A673 (cell line): ENCODE measurements around the gene PCLO. TPM values are rescaled to one million over a fixed set of nuclear protein-coding genes. Genes with fewer than 3 reads are reported as not detected.
A peak's percentile ranks its signal among the peaks of the same experiment; 100 is the strongest.

ENCODE experiments used
- Bru-seq: library from RNA; stranded (reverse); fragments of 400-500 nt; gene quantifications from one replicate; lab custom pipeline; 2021; lab: Mats Ljungman, UMichigan
- BruChase-seq, 2 experiments: library from RNA; stranded (reverse); fragments of 400-500 nt; gene quantifications; one replicate each; lab custom pipeline; 2021; lab: Mats Ljungman, UMichigan
- BruUV-seq: library from RNA; stranded (reverse); fragments of 400-500 nt; replicated peaks from 2 replicates; lab custom pipeline; 2021; lab: Mats Ljungman, UMichigan
- CTCF ChIA-PET: fragments of 300-600 bp; sonication (Branson Sonifier 250); formaldehyde crosslinking; loops from one replicate; lab custom pipeline; 2022; ENCODE audit warnings: antibody characterized with exemption; lab: Charles Lee
- POLR2A ChIA-PET: fragments of 300-600 bp; sonication (Branson Sonifier 250); formaldehyde crosslinking; loops from one replicate; lab custom pipeline; 2022; ENCODE audit warnings: antibody characterized with exemption; ENCODE audit not compliant: low non-redundant PET; lab: Charles Lee
- DNase-seq: peaks from one replicate; pipeline ENCODE4 v3.0.0-alpha.2; 2015; ENCODE audit warnings: low spot score
- H3K27ac ChIP-seq: fragments of 200-600 bp; sonication (generic); 2 replicates; pipeline ENCODE4 v1.5.1; 2016; ENCODE audit warnings: mixed run types, low read depth, mild to moderate bottlenecking, mixed read lengths, antibody characterized with exemption, low read length; ENCODE audit not compliant: poor library complexity, severe bottlenecking
- H3K27me3 ChIP-seq: fragments of 200-600 bp; sonication (generic); replicated peaks from 2 replicates; pipeline ENCODE4 v1.6.1; 2017; ENCODE audit warnings: mixed run types, low read depth, mild to moderate bottlenecking, mixed read lengths, antibody characterized with exemption, low read length; ENCODE audit not compliant: insufficient read depth, poor library complexity
- H3K36me3 ChIP-seq: fragments of 200-600 bp; sonication (generic); 2 replicates; pipeline ENCODE4 v1.6.1; 2016; ENCODE audit warnings: mixed run types, mild to moderate bottlenecking, mixed read lengths, antibody characterized with exemption, low read length; ENCODE audit not compliant: insufficient read depth, poor library complexity, severe bottlenecking
- H3K4me1 ChIP-seq: fragments of 200-600 bp; sonication (generic); 2 replicates; pipeline ENCODE4 v1.6.1; 2017; ENCODE audit warnings: mixed run types, mild to moderate bottlenecking, mixed read lengths, antibody characterized with exemption, low read length; ENCODE audit not compliant: insufficient read depth, poor library complexity, severe bottlenecking
- H3K4me3 ChIP-seq: fragments of 200-600 bp; sonication (generic); 2 replicates; pipeline ENCODE4 v1.5.1; 2016; ENCODE audit warnings: low read depth, mixed run types, mild to moderate bottlenecking, mixed read lengths, low read length; ENCODE audit not compliant: poor library complexity, severe bottlenecking
- H3K9me3 ChIP-seq: fragments of 200-600 bp; sonication (generic); 2 replicates; pipeline ENCODE4 v1.6.1; 2016; ENCODE audit warnings: mixed run types, low read depth, mild to moderate bottlenecking, mixed read lengths, antibody characterized with exemption, low read length; ENCODE audit not compliant: poor library complexity, severe bottlenecking
- CTCF ChIP-seq: fragments of 300-800, 200-600 bp; sonication (generic); conservative IDR thresholded peaks from 2 replicates; pipeline ENCODE4 v1.5.1; 2017; ENCODE audit warnings: low read depth, mild to moderate bottlenecking, antibody characterized with exemption, low read length, moderate library complexity, mixed read lengths
- EZH2 ChIP-seq: fragments of 200-600 bp; sonication (generic); IDR thresholded peaks from 2 replicates; pipeline ENCODE4 v1.6.1; 2017; ENCODE audit warnings: borderline replicate concordance, low read depth, mild to moderate bottlenecking, mixed read lengths, antibody characterized with exemption, low read length; ENCODE audit not compliant: poor library complexity, severe bottlenecking
- intact Hi-C: fragments of 100-400 bp; cut with micrococcal nuclease; formaldehyde crosslinking; loops from one replicate; pipeline ENCODE4 v1.10.0; 2022; ENCODE audit not compliant: unreplicated experiment
- long read RNA-seq: library from polyadenylated mRNA; stranded (forward); transcript quantifications from one replicate; pipeline ENCODE4 v2.0.0, GENCODE V29; 2022
- total RNA-seq: library from RNA; stranded (reverse); gene quantifications from 2 replicates; pipeline ENCODE4 v1.2.3, GENCODE V29; 2021

PCLO gene
- total RNA-seq (1.2 and 2.1 TPM in 2 replicates), Bru-seq, nascent RNA (percentile 30 among the genes with signal in this experiment), BruChase-seq, experiment 1, labeled RNA remaining after a 2-hour chase (percentile 35 among the genes with signal in this experiment), BruChase-seq, experiment 2, labeled RNA remaining after a 6-hour chase (percentile 37 among the genes with signal in this experiment)
- long read RNA-seq, partial matches to known transcripts, result 0 of 2 reads
- long read RNA-seq, other reads (novel, unspliced or antisense), result 2 of 2 reads

GRCh38 chr7:83162402-83163256 is at the start of gene PCLO:
Gene PCLO (minus strand): TSS chr7:83162884. CDS start chr7:83162592, 292 bp downstream.
- POLR2A ChIA-PET, result no interaction called here
- CTCF ChIA-PET, result no interaction called here
- no peak for TF ChIP-seq EZH2
- H3K27ac ChIP-seq, result no peak within 1 kb of the TSS
- peak within 1 kb of the TSS; percentile 57 for H3K4me3 ChIP-seq
- BruUV-seq, result no TSS peak
- no peaks in the 10 kb centered on the region for H3K36me3 ChIP-seq
- peaks cover 7% of the 10 kb centered on the region for H3K4me1 ChIP-seq
- intact Hi-C loops, result loop anchor here (10.0 kb wide), 1 partner anchor 348 kb away; no protein-coding TSS in a partner anchor
- H3K9me3 ChIP-seq, result no peaks in the 10 kb centered on the region
- DNase-seq, result peak; percentile 75
- peaks cover 49% of the 10 kb centered on the region for H3K27me3 ChIP-seq

GRCh38 chr7:83211685-83212084 is 49.0 kb upstream of the PCLO start:
- no peak for TF ChIP-seq CTCF
- no peak for TF ChIP-seq EZH2
- H3K4me3 ChIP-seq, result no peak overlapping the region
- H3K9me3 ChIP-seq, result no peaks in the 10 kb centered on the region
- no peaks in the 10 kb centered on the region for H3K4me1 ChIP-seq
- ChIA-PET POLR2A (no interaction called here), CTCF (no interaction called here)
- no peak for DNase-seq
- H3K36me3 ChIP-seq, result no peaks in the 10 kb centered on the region
- H3K27ac ChIP-seq, result no peak overlapping the region
- no TSS peak for BruUV-seq
- no peaks in the 10 kb centered on the region for H3K27me3 ChIP-seq
- intact Hi-C loops, result no loop called here

GRCh38 chr7:83210479-83210878 is 47.8 kb upstream of the PCLO start:
- Histone ChIP-seq H3K4me1 (no peaks in the 10 kb centered on the region), H3K4me3 (no peak overlapping the region), H3K27ac (no peak overlapping the region), H3K27me3 (no peaks in the 10 kb centered on the region), H3K36me3 (no peaks in the 10 kb centered on the region), H3K9me3 (no peaks in the 10 kb centered on the region)
- TF ChIP-seq CTCF, result no peak
- no peak for TF ChIP-seq EZH2
- no peak for DNase-seq
- BruUV-seq, result no TSS peak
- POLR2A ChIA-PET, result no interaction called here
- CTCF ChIA-PET, result no interaction called here
- intact Hi-C loops, result no loop called here
